GM18909 (cell line): ENCODE data around the gene HEATR5A.
"Not testable (repeated sequence)": the region's sequence is repeated elsewhere in the genome, so short reads cannot be mapped to it uniquely, and the experiment has no call there.

Source experiments
- ATAC-seq: cut with Tn5 transposase; IDR thresholded peaks from one replicate; pipeline ENCODE4 v1.9.1; 2021; ENCODE audit warnings: mild to moderate bottlenecking; ENCODE audit not compliant: unreplicated experiment, poor library complexity

The HEATR5A gene

GRCh38 chr14:31292937-31293616, 127.3 kb downstream of the HEATR5A start:
- no peak for ATAC-seq

- ATAC-seq, result no peak
Observed at GRCh38 chr14:31291210-31291609, 129.1 kb downstream of the HEATR5A start.

GRCh38 chr14:31287294-31287972, 132.9 kb downstream of the HEATR5A start:
- no peak for ATAC-seq

GRCh38 chr14:31286456-31287293, 133.7 kb downstream of the HEATR5A start:
- ATAC-seq, result no peak

- peak; percentile 66 for ATAC-seq
Observed at GRCh38 chr14:31283578-31284252, 136.6 kb downstream of the HEATR5A start.

- peak; percentile 26 for ATAC-seq
Observed at GRCh38 chr14:31283153-31283552, 137.2 kb downstream of the HEATR5A start.

- ATAC-seq, result no peak
Observed at GRCh38 chr14:31280871-31281220, 139.5 kb downstream of the HEATR5A start.

GRCh38 chr14:31280132-31280870, 140.0 kb downstream of the HEATR5A start:
- ATAC-seq, result no peak

- ATAC-seq, result no peak
Observed at GRCh38 chr14:31278883-31279282, 141.5 kb downstream of the HEATR5A start.

GRCh38 chr14:31277085-31277484, 143.3 kb downstream of the HEATR5A start:
- no peak for ATAC-seq

- ATAC-seq, result not testable (repeated sequence)
Observed at GRCh38 chr14:31276417-31276816, 143.9 kb downstream of the HEATR5A start.

GRCh38 chr14:31275731-31276130, 144.6 kb downstream of the HEATR5A start:
- no peak for ATAC-seq

GRCh38 chr14:31271648-31272047, 148.7 kb downstream of the HEATR5A start:
- no peak for ATAC-seq

GRCh38 chr14:31270196-31270772, 150.1 kb downstream of the HEATR5A start:
- no peak for ATAC-seq

GRCh38 chr14:31269634-31270195, 150.6 kb downstream of the HEATR5A start:
- no peak for ATAC-seq

- ATAC-seq, result no peak
Observed at GRCh38 chr14:31268216-31268615, 152.1 kb downstream of the HEATR5A start.

- ATAC-seq, result no peak
Observed at GRCh38 chr14:31266437-31267331, 153.7 kb downstream of the HEATR5A start.

GRCh38 chr14:31265701-31266398, 154.5 kb downstream of the HEATR5A start:
- ATAC-seq, result no peak
